ENCODE results near the gene TRAPPC5.

The TRAPPC5 gene

DNA sequence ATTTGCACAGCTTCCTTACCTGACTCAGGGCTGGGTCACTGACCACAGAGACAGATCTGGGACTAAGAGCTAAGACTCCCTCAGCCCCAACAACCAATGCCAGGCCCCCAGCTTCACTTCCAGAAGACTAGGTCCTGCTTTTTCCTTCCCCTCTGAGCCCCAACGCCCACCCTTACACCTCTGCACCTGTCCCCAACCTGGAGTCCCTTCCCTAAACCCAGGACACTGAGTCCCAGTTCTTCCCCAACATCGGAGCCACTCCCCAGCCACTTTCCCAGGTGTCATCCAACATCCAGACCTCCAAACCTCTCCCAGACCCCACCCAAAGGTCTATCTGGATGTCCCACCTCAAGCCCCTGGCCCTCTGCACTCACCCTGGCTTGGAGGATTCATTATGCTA is 18.4 kb downstream of the TRAPPC5 start:
- DNase-seq: no peak

DNA sequence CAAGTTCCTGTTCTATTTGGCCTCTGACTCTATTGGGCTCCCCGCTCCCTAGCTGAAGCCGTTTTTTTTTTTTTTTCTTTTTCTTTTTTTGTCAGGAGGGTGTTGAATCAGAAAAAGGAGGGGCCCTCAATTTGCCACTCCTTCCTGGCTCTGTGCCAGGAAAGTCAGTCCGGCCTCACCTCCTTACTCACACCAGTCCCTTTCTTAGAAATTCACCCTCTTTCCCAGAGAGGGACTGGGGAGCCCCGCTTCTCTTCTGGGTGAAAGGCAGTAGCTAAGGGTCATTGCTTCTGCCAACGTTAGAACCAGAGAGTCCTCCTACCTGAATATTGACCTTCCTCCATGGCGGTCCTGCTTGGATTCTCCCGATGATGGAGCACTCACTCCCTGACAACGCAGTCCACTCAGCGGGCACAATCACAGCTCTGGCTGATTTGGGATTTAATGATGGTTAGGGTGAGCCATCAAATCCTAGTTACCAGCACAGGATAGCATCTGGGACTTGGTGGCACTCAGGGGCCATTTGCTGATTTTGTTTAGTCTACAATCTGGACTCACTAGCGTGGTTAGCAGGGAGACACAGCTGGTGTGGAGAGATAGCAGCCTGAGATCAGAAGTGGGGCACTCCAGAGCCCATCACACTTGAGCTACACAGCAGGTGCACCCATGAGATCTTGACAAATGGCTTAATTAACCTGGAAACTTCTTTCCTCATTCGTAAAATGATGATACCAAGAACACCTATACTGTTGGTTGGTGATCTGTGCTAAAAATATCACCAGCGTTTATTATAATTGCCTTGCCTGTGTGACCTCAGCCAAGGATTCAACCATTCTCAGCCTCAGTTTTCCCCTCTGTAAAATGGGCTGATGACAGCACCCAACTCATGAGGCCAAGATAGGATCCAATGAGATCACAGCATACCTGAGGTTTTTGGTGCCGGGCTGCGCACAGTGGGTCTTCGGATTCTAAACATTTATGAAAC is 19.1 kb downstream of the TRAPPC5 start:
- no peak for DNase-seq

DNA sequence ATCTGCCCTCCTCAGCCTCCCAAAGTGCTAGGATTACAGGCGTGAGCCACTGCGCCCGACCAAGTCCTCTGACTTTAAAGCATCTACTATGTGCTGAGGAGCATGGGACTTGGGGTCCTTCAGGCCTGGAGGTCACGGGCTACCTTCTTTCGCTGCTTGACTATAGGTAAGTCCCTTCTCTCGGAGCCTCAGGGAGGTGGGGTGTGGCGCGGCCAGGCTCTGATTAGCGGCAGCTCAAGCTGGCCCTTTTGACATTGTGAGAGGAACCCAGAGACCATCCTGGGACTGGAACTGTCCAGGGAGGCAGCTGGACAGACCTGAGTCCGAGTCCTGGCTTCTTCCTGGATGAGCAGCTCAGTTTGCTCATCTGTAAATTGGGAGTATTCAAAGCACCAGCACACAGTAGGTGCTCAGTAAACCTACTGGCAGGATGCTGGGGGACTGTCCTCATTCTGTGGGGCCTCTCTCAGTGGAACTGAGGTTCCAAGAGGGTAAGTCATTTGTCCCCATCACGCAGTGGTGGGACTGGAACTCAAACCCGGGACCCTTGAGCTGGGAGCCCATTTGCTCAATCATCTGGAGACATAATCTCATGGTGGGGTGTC is 20.5 kb downstream of the TRAPPC5 start:
- DNase-seq: no peak

DNA sequence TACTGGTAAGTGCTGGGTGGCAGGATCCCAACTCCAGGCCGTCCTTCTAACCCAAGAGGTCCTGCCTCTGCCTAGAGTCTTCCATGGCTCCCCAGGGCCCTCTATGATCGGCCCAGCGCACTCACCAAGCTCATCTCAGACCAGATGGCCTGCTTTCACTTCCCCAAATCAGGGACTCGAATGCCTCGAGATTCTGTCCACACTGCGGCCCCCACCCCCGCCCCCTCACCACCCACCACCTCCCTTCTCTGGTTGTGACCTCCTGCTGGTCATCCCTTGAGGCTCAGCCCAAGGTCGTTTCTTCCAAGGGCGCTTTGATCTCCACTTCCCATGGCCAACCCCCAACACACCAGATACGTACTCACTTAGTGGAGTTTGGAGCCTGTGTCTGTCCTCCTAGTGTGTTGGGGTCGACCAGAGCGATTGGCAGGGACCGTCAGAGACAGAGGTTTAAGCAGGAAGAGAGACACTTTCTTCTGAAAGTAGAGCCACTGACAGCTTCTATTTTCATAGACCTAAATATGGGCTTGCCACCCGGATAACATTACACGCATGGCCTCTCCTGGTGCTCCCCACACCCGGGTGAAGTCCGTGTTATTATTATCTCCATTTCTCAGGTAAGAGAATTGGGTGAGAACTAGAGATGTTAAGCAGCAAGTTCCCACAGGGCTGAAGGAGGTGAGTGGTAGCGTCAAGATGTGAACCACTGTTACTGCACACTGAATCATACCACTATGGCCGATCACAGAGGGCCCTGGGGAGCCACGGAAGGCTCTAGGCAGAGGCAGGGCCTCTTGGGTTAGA is 21.2 kb downstream of the TRAPPC5 start, which contains the start of gene FCER2:
Gene FCER2 (minus strand): TSS at position 478 of the 804 bp plus-strand sequence. CDS start 2,371 bp downstream, outside the sequence.
- no peak for DNase-seq

DNA sequence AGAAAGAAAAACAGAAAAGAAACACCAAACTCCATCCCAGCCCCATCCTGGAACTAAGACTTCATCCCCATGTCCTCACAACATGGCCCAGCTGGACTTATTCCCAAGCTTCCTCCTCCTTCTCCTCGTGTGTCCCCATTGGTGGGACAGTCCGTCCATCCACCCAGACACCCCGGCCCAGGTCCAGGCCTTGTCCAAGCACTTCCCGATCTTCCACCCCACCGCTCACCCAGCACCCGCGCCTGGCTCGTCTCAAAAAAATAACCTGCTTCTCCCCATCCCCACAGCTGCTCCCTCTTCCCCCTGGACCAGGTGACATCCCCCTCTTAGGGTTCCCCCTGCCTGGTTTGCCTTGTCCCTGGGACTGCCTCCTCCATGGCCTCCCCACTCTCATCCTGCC is 22.7 kb downstream of the TRAPPC5 start:
- DNase-seq: no peak

DNA sequence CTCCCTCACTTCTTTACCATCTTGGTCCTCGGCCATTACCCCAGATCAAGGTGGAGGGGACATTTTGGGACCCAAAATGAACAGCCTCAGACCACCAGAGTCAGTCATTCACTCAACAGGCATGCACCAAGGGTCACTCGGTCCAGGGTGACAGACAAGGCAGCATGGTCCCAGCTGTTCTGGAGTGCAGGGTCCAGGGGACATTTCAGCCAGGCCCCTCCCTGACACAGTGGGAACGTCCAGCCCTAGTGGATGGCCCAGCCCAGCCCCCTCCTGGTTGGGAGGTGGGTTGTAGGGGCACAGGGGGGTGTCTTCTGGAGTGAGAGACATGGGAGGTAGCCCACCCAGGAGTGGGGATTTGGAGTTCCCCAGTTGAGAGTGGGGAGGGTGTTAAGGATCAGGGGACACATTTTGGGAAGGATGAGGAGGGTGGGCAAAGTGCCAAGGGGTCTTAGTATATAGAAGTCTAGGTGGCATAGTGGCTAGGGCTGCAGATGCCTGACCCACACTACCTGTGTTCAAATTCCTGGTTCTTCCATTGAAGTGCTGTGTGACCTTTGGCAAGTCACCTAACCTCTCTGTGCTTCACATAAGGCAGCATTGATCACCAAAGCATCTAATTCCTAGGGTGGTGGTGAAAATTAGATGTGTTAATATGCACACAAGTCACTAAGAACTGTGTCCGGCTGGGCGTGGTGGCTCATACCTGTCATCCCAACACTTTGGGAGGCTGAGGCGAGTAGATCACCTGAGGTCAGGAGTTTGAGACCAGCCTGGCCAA is 23.8 kb downstream of the TRAPPC5 start:
- DNase-seq: no peak

DNA sequence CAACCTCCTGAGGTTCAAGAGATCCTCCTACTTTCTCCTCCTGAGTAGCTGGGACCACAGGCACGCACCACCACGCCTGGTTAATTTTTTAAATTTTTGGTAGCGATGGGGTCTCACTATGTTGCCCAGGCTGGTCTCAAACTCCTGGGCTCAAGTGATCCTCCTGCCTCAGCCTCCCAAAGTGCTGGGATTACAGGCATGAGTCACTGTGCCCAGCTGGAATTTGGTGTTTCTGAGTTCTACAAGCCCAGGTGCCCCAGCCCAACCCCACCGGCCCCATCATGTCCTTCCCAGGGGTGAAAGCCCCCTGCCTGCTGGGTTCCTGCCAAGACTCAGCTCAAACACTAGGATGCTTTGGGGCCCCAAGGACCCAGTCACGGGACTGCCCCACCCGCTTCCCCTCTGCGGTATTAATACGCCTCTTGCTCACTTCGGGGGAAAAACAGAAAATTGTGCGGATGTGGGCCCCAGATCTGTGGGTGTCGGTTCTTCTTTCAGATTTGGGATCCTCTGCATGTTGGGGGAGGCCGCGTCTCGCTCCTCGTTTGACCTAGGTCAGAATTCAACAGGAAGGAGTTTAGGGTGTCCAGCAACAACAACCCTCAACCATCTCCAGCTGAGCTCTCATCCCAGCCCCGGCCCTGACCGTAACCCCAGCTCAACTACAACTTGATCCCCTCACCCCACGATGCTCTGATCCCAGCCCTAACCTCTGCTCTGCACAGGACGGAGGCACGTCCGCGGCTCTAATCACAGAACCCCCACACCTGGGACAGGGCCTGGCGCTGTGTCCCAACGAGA is 25.0 kb downstream of the TRAPPC5 start:
- DNase-seq: peak in 1 of 56 donors; percentile 3

DNA sequence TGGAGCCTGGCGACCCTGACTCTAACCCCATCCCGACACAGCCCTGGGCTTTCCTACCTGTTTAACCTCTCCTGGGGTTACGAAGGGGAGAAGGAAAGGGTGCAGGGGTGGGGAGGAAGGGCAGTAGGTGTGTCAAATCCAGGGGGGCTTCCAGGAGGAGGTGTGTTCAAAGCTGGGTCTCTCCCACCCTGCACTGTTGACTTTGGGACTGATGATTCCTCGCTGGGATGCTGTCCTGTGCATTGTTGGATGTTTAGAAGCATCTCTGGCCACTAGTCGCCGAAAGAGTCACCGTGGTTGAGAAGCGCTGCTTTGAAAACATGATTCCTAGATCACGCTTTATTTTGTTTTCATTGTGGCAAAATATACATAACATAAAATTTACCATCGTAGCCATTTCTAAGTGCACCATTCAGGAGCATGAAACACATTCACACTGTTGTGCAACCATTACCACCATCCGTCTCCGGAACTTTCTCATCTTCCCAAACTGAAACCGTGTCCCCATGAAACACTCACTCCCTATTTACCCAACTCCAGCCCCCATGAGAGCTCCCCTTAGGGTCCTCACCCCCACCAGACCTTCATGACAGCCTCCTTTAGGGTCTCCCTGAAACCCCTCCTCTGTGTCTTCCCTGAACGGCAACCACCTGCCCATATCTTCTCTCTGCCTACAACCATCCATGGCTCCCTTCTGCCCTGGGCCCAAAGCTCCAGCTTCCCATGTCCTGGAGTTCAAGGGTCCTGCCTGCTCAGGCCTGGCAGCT is 25.7 kb downstream of the TRAPPC5 start:
- DNase-seq: no peak

DNA sequence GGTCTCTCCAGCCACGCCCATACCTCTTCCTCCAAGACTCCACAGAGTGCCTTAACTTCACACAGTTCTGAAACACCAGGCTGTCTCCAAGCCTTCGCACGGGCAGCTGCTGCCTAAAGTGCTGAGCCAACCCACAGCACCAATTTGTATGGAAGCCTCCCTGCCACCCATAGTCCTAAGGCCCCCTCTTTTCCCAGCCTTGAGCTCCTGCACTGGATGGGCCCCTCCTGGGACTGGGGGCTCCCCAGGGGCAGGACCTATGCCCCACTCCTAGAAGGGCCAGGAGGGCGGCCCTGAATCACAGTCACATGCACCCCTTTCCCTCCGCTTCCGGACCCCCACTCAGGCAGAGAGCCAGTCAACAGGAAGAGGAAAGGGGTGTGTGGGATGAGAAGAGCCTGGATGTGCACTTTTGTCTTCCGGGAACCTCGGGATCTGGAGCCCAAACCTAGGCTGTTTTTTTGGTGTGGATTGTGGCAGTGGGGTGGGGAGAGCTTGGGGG is 26.4 kb downstream of the TRAPPC5 start:
- no peak for DNase-seq

DNA sequence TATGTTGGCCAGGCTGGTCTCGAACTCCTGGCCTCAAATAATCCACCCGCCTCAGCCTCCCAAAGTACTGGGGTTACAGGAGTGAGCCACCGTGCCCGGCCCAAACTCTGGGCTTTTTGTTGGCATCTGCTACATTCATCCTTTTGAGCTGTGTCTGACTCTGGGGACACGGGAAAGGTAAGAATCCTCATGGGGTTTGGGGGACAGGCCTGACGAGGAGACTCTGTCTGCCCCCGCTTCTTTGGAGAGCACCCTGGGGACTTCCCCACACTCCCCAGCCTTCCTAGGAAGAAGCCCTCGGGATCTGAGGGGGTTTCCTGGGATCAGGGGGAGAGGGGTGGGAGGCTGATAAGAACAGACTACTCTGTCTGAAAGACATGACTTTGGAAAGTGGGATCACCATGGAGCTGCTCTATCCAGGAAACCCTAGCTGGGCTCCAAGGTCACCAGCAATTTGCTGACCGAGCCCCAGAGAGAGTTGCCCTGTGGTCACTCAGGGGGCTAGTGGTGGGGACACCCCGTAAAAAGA is 29.4 kb downstream of the TRAPPC5 start:
- no peak for DNase-seq

DNA sequence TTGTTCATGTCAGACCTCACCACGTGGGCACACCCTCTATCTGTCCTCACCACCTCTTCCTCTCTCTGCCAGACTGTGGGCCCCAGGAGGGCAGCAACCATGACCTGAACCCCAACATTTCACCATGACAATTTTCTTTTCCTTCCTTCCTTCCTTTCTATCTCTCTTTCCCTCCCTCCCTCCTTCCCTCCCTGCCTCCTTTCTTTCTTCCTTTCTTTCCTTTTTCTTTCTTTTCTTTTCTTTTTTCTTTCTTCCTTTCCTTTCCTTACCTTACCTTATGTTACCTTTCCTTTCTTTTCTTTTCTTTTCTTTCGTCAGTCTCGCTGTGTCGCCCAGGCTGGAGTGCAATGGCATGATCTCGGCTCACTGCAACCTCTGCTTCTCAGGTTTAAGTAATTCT is 30.0 kb downstream of the TRAPPC5 start:
- no peak for DNase-seq

DNA sequence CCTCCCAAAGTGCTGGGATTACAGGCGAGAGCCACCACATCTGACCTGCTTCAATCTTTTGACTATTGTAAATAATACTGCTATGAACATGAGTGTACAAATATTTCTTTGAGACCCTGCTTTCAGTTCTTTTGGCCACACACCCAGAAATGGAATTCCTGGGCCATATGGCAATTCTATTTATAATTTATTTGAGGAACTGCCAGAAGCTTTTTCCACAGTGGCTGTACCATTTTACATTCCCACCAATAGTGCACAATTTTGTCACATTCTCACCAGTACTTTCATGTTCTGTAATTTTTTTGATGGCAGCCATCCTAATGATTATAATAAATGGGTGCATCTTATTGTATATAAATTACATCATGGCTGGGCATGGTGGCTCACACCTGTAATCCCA is 35.0 kb downstream of the TRAPPC5 start:
- DNase-seq: no peak

DNA sequence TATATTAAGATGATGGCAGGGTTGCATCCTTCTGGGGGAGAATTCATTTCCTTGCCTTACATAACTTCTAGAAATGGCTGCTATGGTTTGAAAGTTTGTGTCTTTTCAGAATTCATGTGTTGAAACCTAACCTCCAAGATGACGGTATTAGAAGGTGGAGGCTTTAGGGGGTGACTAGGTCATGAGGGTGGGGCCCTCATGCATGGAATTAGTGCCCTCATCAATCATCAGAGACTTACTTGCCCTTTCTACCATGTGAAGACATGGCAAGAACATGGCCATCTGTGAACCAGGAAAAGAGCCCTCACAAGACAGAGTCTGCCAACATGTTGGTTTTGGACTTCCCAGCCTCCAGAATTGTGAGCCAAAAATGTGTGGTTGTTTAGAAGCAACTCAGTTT is 36.1 kb downstream of the TRAPPC5 start:
- no peak for DNase-seq

DNA sequence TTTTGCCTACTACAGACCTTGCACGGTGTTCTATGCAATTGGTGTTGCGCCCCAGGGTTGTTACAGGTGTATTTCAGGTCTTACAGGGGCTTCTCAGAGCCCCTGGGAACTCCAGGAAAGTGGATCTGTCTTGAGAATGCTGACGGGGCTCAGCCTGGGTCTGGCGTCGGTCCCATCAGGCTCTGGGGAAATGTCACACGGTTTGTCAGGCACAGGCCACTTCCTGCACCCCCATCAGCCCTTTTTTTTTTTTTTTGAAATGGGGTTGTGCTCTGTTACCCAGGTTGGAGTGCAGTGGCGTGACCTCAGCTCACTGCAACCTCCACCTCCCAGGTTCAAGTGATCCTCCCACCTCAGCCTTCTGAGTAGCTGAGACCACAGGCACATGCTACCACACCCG is 38.0 kb downstream of the TRAPPC5 start:
- DNase-seq: no peak

DNA sequence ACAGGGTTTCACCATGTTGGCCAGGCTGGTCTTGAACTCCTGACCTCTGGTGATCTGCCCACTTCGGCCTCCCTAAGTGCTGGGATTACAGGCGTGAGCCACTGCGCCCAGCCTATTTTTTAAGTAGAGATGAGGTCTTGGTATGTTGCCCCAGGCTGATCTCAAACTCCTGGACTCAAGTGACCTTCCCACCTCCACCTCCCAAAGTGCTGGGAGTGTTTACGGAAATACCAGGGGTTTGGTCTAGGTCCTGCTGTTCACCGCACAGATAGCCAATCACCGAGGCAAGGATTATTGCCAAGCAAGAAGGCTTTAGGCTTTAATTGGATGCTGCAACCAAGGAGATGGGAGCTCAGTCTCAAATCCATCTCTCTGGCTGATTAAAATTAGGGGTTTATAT is 39.7 kb downstream of the TRAPPC5 start:
- no peak for DNase-seq

DNA sequence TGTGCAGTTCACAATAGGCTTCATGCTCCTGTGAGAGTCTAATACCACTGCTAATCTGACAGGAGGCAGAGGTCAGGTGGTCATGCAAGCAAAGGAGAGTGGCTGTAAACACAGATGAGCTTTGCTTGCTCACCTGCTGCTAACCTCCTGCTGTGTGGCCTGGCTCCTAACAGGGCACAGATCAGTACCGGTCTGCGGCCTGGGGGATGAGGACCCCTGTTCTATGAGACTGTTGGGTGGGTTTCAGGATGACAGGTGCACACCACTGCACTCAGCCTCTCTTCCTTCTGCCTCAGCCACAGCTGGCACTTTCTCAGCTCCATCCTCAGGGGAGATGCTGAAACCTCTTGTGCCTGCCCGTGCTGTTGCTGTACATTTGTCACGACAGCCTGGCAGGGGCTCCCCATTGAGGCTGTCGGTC is 41.6 kb downstream of the TRAPPC5 start:
- DNase-seq: no peak

DNA sequence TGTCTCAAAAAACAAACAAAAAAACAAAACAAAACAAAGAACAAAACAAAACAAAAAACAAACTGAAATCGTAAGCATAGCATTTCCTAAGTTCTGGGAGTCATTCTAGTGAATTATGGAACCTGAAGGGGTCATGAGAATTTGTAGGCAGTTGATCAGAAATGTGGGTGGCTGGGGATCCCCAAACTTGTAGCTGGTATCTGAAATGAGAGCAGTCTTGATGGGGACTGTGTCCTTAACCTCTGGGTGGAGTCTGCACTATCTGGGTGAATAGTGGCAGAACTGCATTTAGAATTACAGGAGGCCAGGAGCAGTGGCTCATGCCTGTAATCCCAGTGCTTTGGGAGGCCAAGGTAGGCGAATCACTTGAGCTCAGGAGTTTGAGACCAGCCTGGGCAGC is 45.2 kb downstream of the TRAPPC5 start:
- DNase-seq: no peak

DNA sequence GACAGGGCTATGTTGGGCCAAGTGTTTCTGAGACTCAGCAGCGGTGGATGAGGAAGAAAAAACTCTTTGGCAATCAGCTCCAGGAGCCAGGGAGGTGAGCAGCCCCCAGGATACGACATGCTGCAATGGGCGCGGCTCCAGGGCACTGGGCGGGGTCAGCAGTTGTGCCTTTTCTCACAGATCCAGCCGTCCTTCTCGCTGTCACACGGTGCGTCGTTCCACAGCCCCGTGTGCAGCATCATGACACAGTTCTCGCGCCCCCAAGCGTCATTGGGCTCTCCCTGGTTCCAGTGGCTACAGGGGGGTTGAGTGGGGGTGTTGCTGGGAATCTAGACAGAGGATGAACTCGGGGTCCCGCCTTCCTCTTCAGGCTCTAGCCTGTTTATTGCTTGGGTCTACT is 48.6 kb downstream of the TRAPPC5 start:
- DNase-seq: no peak

DNA sequence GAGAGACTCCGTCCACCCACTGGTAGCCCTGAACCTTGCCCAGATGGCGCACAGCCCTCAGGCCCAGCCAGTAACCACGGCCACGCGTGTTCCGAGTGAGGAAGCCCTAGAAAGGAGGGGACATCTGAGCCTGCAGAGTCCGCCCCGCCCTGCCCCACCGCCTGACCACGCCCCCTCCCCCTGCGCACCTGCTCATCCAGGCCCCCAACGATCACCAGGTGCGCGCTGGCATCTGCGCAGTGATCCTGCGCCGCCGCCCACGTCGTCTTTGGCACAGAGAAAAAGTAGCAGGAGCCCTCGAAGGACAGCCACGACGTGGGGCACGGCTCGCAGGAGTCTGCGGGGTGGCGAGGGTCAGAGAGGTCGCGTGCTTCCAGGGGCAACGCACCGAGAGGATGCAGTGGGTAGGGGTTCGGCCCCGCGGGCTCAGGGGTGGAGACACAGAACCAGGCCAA is 49.2 kb downstream of the TRAPPC5 start:
- peak in 1 of 56 donors; percentile 34 for DNase-seq
